ENCODE results near the gene ARHGEF39. TPM values are rescaled to one million over a fixed set of nuclear protein-coding genes. Genes with fewer than 3 reads are reported as not detected.

The ARHGEF39 gene
- total RNA-seq, 1 experiment from 2014 or later: 2.5 TPM

- DNase-seq (ENCODE audit: low spot score): no peak
Measured at GRCh38 chr9:35691334-35691650, 26.3 kb upstream of the ARHGEF39 start.

GRCh38 chr9:35690614-35691333 lies 25.8 kb upstream of the ARHGEF39 start:
- DNase-seq (ENCODE audit: low spot score): peak; percentile 61

- DNase-seq (ENCODE audit: low spot score): no peak
Measured at GRCh38 chr9:35690294-35690613, 25.3 kb upstream of the ARHGEF39 start.

GRCh38 chr9:35689542-35690293 lies 24.7 kb upstream of the ARHGEF39 start, which contains the start of gene TPM2:
Gene TPM2 (minus strand): TSS chr9:35689925. CDS start chr9:35689817, 108 bp downstream.
- DNase-seq (ENCODE audit: low spot score): peak; percentile 66

- peak; percentile 85 for DNase-seq (ENCODE audit: low spot score)
Measured at GRCh38 chr9:35688558-35689541, 23.9 kb upstream of the ARHGEF39 start.

- DNase-seq (ENCODE audit: low spot score): no peak
Measured at GRCh38 chr9:35687972-35688557, 23.1 kb upstream of the ARHGEF39 start.

GRCh38 chr9:35687306-35687705 lies 22.3 kb upstream of the ARHGEF39 start:
- DNase-seq (ENCODE audit: low spot score): no peak

- DNase-seq (ENCODE audit: low spot score): no peak
Measured at GRCh38 chr9:35686222-35687203, 21.5 kb upstream of the ARHGEF39 start.

GRCh38 chr9:35685506-35685905 lies 20.5 kb upstream of the ARHGEF39 start:
- DNase-seq (ENCODE audit: low spot score): no peak

- DNase-seq (ENCODE audit: low spot score): no peak
Measured at GRCh38 chr9:35684921-35685320, 19.9 kb upstream of the ARHGEF39 start.

GRCh38 chr9:35683323-35683722 lies 18.3 kb upstream of the ARHGEF39 start:
- DNase-seq (ENCODE audit: low spot score): no peak

GRCh38 chr9:35682520-35683315 lies 17.7 kb upstream of the ARHGEF39 start:
- DNase-seq (ENCODE audit: low spot score): no peak

- no peak for DNase-seq (ENCODE audit: low spot score)
Measured at GRCh38 chr9:35682051-35682450, 17.1 kb upstream of the ARHGEF39 start.

GRCh38 chr9:35681341-35682002 lies 16.5 kb upstream of the ARHGEF39 start:
- no peak for DNase-seq (ENCODE audit: low spot score)

- DNase-seq (ENCODE audit: low spot score): no peak
Measured at GRCh38 chr9:35680331-35681105, 15.5 kb upstream of the ARHGEF39 start.

GRCh38 chr9:35679766-35680330 lies 14.9 kb upstream of the ARHGEF39 start:
- no peak for DNase-seq (ENCODE audit: low spot score)

GRCh38 chr9:35679091-35679490 lies 14.1 kb upstream of the ARHGEF39 start:
- no peak for DNase-seq (ENCODE audit: low spot score)

All from A172 (cell line).